HG02870 (cell line): ENCODE data around the gene ACP6.

ENCODE experiments used
- ATAC-seq: cut with Tn5 transposase; IDR thresholded peaks from one replicate; pipeline ENCODE4 v1.9.1; 2021; ENCODE audit warnings: mild to moderate bottlenecking, moderate library complexity; ENCODE audit not compliant: unreplicated experiment

Gene ACP6

GRCh38 chr1:147652306-147652705 lies 18.0 kb downstream of the ACP6 start:
- no peak for ATAC-seq

GRCh38 chr1:147651466-147651865 lies 18.9 kb downstream of the ACP6 start:
- no peak for ATAC-seq

- no peak for ATAC-seq
Observed at GRCh38 chr1:147648933-147649332, 21.4 kb downstream of the ACP6 start.

- ATAC-seq = no peak
Observed at GRCh38 chr1:147647796-147648633, 22.3 kb downstream of the ACP6 start.

- no peak for ATAC-seq
Observed at GRCh38 chr1:147643974-147644373, 26.4 kb downstream of the ACP6 start.

GRCh38 chr1:147641695-147642592 lies 28.4 kb downstream of the ACP6 start:
- ATAC-seq = no peak

- ATAC-seq = no peak
Observed at GRCh38 chr1:147641291-147641690, 29.0 kb downstream of the ACP6 start.

GRCh38 chr1:147640553-147641165 lies 29.7 kb downstream of the ACP6 start:
- ATAC-seq = peak; percentile 97

GRCh38 chr1:147636314-147636713 lies 34.0 kb downstream of the ACP6 start:
- ATAC-seq = no peak

- no peak for ATAC-seq
Observed at GRCh38 chr1:147635342-147635741, 35.0 kb downstream of the ACP6 start.

GRCh38 chr1:147634645-147635044 lies 35.7 kb downstream of the ACP6 start:
- no peak for ATAC-seq

- ATAC-seq = no peak
Observed at GRCh38 chr1:147633759-147634158, 36.6 kb downstream of the ACP6 start.

- ATAC-seq = no peak
Observed at GRCh38 chr1:147631839-147632238, 38.5 kb downstream of the ACP6 start.

GRCh38 chr1:147630447-147630846 lies 39.9 kb downstream of the ACP6 start:
- ATAC-seq = no peak

GRCh38 chr1:147630022-147630421 lies 40.3 kb downstream of the ACP6 start:
- no peak for ATAC-seq

GRCh38 chr1:147628441-147628840 lies 41.9 kb downstream of the ACP6 start:
- ATAC-seq = no peak

GRCh38 chr1:147627435-147628110 lies 42.8 kb downstream of the ACP6 start:
- ATAC-seq = no peak

GRCh38 chr1:147626739-147627138 lies 43.6 kb downstream of the ACP6 start:
- no peak for ATAC-seq

GRCh38 chr1:147626291-147626690 lies 44.0 kb downstream of the ACP6 start:
- ATAC-seq = no peak

- no peak for ATAC-seq
Observed at GRCh38 chr1:147625362-147625995, 44.8 kb downstream of the ACP6 start.
